Psoas muscle (tissue), 8 donors: ENCODE measurements around the gene SPAG17. TPM values are rescaled to one million over a fixed set of nuclear protein-coding genes. Genes with fewer than 3 reads are reported as not detected.

Experiments used
- ATAC-seq, 4 donors: fragments of 200-7000 bp; cut with Tn5 transposase; one replicate each; pipeline ENCODE4 v1.9.1; 2020; ENCODE audit warnings: moderate library complexity in 3 of 4, mild to moderate bottlenecking in 2 of 4
- DNase-seq, 2 donors: peaks; one replicate each; pipeline ENCODE4 v3.0.0-alpha.2; 2020
- H3K27ac ChIP-seq: fragments of 200-600 bp; one replicate; pipeline ENCODE4 v1.8.0; 2022
- H3K27me3 ChIP-seq, 3 donors: fragments of 200-600 bp in 1 of 3; one replicate each; pipeline versions ENCODE4 v1.6.1 to v1.8.0; 2013 to 2022; ENCODE audit warnings: low read length in 2 of 3, mild to moderate bottlenecking in 2 of 3, moderate library complexity in 1 of 3; ENCODE audit not compliant: insufficient read depth in 3 of 3
- H3K36me3 ChIP-seq, 2 donors: fragments of 200-600 bp in 1 of 2; one replicate each; pipeline versions ENCODE4 v1.6.1 to v1.8.0; 2013 to 2022; ENCODE audit warnings: low read depth in 1 of 2, mild to moderate bottlenecking in 1 of 2, moderate library complexity in 1 of 2; ENCODE audit not compliant: insufficient read depth in 1 of 2
- H3K4me1 ChIP-seq: fragments of 200-600 bp; one replicate; pipeline ENCODE4 v1.8.0; 2022
- H3K4me3 ChIP-seq: fragments of 200-600 bp; one replicate; pipeline ENCODE4 v1.8.0; 2022; ENCODE audit warnings: mild to moderate bottlenecking
- H3K9me3 ChIP-seq: fragments of 200-600 bp; one replicate; pipeline ENCODE4 v1.8.0; 2022
- WGBS, 3 donors: extraction: QIAGEN DNeasy Blood & Tissue Kit; methylation state at CpG; one replicate each; pipeline versions ENCODE4 v1.1.6 to v1.1.7; 2013; 5-methylcytosine and 5-hydroxymethylcytosine counted together
- intact Hi-C, 2 donors: fragments of 100-400 bp; cut with DNase I; formaldehyde crosslinking; loops; one replicate each; pipeline versions ENCODE4 v1.11.0 to v1.14.2; 2022
- polyA plus RNA-seq, 3 donors: library from polyadenylated mRNA; stranded (reverse); fragments of 200-250 nt; gene quantifications; one replicate each; pipeline ENCODE4 v1.2.3, GENCODE V29; 2013
- total RNA-seq, 4 donors: library from RNA; stranded (reverse); fragmentation: NEBNext Ultra II Directional in 2 of 4; extraction: Animal tissue kit (Norgen Biotek cat#: 25700) in 2 of 4; gene quantifications; one replicate each; pipeline versions ENCODE4 v1.2.1 to v1.2.4, GENCODE V29; 2021 to 2023
- TF ChIP-seq, protein P1 (sequence below): fragments of 200-600 bp; IDR thresholded peaks from one replicate; pipeline ENCODE4 v1.8.0; 2022; ENCODE audit warnings: antibody characterized with exemption
- donor health status: healthy with polysubstance abuse.
- donor health status: DM: no; HTN: no; CAD: no; lungs with moderate emphysema.
- donor health status: Bipolar disorder and iron deficiency.
- donor health status: healthy.
- donor health status: DM: yes; HTN: yes; CAD: no.
- donor health status: DM: no; HTN: no; CAD: no.
- donor health status: DM: no; HTN: no; CAD: no.
- donor health status: DM: yes; HTN: yes; CAD: no.

The SPAG17 gene
- total and polyA plus RNA-seq, 7 donors: 0.03 to 0.46 (median 0.09) TPM; not detected in 3

DNA sequence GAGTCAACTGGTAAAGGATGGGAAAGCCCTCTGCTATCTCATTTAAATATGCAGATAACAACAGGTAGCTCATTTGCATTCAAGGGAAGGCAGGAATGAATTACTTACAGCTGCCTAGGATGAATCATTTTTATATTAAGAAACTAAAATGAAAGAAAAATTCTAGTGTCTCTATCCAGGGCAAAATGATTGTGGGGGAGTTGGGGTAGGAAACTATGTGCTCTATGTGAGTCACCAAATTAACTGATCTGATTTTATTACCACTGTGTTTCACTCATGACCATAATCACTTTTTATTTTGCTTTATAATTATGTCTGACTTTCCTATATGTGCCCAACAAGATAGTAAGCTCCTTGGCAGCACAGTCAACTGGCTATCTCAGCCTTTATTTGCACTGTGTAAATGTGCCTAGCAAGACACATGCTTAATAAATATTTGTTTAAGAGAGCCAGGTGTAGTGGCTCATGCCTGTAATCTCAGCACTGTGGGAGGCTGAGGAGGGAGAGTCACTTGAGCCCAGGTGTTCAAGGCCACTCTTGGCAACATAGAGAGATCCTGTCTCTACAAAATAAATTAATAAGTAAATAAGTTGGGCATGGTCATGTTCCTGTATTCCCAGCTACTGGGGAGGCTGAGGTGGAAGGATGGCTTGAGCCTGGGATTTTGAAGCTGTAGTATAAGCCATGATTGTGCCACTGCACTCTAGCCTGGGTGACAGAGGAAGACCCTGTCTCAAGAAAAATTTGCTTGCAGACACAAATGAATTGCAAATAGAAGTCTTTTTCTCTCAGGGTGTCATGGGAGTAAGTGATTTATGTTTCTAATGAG, 84.1 kb downstream of the SPAG17 start:
- H3K36me3 ChIP-seq: no peaks in the 10 kb centered on the region
- no peak overlapping the region for H3K27ac ChIP-seq
- ATAC-seq: no peak
- H3K27me3 ChIP-seq: peaks cover 0 to 4% (median 4%) of the 10 kb centered on the region in 3 donors
- intact Hi-C loops: no loop called here
- no peak for DNase-seq
- no peak overlapping the region for H3K4me3 ChIP-seq
- H3K4me1 ChIP-seq: no peaks in the 10 kb centered on the region
- TF ChIP-seq, protein P1, sequence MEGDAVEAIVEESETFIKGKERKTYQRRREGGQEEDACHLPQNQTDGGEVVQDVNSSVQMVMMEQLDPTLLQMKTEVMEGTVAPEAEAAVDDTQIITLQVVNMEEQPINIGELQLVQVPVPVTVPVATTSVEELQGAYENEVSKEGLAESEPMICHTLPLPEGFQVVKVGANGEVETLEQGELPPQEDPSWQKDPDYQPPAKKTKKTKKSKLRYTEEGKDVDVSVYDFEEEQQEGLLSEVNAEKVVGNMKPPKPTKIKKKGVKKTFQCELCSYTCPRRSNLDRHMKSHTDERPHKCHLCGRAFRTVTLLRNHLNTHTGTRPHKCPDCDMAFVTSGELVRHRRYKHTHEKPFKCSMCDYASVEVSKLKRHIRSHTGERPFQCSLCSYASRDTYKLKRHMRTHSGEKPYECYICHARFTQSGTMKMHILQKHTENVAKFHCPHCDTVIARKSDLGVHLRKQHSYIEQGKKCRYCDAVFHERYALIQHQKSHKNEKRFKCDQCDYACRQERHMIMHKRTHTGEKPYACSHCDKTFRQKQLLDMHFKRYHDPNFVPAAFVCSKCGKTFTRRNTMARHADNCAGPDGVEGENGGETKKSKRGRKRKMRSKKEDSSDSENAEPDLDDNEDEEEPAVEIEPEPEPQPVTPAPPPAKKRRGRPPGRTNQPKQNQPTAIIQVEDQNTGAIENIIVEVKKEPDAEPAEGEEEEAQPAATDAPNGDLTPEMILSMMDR: no peak
- H3K9me3 ChIP-seq: no peaks in the 10 kb centered on the region

DNA sequence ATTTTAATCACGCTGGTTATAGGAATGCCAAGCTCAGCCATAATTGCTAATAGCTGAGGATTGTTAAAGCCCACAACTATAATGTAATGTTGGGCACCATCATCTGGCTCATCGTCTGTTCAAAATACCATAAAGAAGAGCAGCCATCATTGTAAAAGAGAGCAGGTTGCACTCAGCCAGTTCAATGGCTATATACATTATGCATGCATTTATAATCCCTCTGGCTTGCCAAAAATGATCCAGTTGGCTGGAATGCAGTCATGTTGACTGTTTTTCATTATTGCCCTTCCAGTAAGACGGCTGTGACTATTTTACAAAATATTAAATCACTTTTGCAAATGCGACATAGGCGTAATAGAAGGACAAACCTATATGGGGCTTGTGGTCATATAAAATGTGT, 85.3 kb downstream of the SPAG17 start:
- Histone ChIP-seq H3K4me3 (no peak overlapping the region), H3K27ac (no peak overlapping the region), H3K27me3 (peaks cover 0 to 4% (median 4%) of the 10 kb centered on the region in 3 donors), H3K36me3 (no peaks in the 10 kb centered on the region), H3K9me3 (no peaks in the 10 kb centered on the region), H3K4me1 (no peaks in the 10 kb centered on the region)
- ATAC-seq (no peak), DNase-seq (no peak)
- WGBS, 3 donors: 75 to 80% (median 77%) methylated on average over 5 of the region's 5 CpGs
- intact Hi-C loops: no loop called here
- TF ChIP-seq, protein P1: no peak

DNA sequence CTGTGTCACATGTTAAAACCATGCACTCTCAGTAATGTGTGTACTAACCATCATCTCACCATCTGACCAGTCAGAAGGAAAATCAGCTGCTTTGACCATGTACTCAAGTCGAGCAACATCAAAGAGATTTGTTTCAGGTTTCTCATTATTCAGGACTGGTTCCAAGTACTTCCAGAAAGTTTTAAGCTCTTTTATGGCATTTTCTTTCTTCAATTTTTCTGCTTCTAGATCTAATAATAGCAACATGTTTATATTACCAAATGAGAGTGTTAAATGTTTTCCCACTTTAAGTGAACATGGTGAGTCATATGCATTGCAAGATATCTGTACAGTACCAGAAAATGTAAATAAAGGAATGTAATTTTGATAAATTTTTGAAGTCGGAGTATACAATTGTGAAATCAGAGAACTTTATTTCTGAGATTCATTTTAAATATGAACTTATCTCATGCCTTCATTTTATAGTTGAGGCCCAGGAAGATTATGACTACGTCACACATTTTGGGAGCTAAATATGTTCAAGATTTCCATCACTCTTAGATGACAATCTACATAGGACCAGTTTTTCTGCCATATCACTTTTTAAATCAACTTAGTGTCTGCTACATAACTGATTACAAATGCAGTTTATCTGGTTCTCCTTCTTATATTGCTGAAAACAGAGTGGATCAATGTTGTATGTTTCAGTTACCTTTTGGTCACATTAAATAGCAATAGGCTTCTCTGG, 87.2 kb downstream of the SPAG17 start:
- Histone ChIP-seq H3K27ac (no peak overlapping the region), H3K9me3 (no peaks in the 10 kb centered on the region), H3K4me1 (no peaks in the 10 kb centered on the region), H3K4me3 (no peak overlapping the region), H3K36me3 (no peaks in the 10 kb centered on the region), H3K27me3 (no peaks in the 10 kb centered on the region)
- DNase-seq (no peak), ATAC-seq (no peak)
- intact Hi-C loops: no loop called here
- WGBS, 3 donors: 66 to 70% (median 69%) methylated on average over 3 of the region's 3 CpGs
- TF ChIP-seq, protein P1: no peak

DNA sequence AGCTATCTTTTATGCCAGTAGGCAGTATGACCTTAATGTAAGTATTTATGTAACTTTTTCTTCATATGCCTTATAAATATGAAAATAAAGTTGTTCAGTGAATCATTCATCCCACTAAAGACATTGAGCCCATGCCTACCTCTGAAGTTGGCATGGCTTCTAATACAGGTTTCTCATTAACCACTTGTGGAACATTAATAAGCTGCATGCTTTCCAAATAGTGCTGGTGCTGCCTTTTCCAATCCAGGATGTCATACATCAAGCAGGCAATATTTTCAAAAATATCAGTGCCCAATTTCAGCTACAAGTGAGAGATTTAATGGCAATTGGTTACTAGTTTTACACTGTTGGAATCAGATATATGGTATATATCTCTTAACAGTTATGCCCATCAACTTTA, 92.0 kb downstream of the SPAG17 start:
- Histone ChIP-seq H3K27me3 (no peaks in the 10 kb centered on the region), H3K4me1 (no peaks in the 10 kb centered on the region), H3K9me3 (no peaks in the 10 kb centered on the region), H3K36me3 (no peaks in the 10 kb centered on the region), H3K4me3 (no peak overlapping the region), H3K27ac (no peak overlapping the region)
- TF ChIP-seq, protein P1: no peak
- intact Hi-C loops: no loop called here
- no peak for ATAC-seq
- no peak for DNase-seq
